ENCODE measurements around the gene KCNAB1.

DNA sequence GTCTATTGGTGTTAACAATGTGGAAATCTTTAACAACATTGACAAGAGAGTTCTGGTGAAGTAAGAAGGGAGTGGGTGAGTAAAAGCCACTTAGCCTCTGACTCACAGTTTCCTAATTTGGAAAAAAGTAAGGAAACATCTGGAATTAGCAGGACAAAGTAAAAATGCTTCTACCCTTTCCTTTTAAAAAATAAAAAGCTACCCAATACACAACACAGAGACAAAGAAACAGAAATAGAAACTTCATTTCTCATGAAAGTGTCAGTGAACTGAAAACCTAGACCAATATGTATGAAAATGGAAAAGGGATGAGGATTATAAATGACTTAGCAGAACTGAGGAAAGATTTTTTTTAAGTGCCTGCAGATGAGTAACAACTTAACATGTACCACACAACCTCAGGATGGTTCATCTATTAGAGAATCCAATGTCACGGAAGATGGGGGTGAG lies 369.1 kb downstream of the KCNAB1 start:
- TF ChIP-seq CTCF (IDR thresholded peaks at IDR 0.05; ENCODE audit: low read depth, low read length, missing input control), result no peak
- no peak for TF ChIP-seq RXRA (IDR thresholded peaks at IDR 0.05)
- TF ChIP-seq ZBTB33 (IDR thresholded peaks at IDR 0.05), result no peak
- TF ChIP-seq, protein P1, sequence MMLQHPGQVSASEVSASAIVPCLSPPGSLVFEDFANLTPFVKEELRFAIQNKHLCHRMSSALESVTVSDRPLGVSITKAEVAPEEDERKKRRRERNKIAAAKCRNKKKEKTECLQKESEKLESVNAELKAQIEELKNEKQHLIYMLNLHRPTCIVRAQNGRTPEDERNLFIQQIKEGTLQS (IDR thresholded peaks at IDR 0.05), result no peak
- no peak for TF ChIP-seq NR2F2 (IDR thresholded peaks at IDR 0.05)

Data from liver (tissue), 3 donors.